ENCODE measurements around the gene GHRH. TPM values are rescaled to one million over a fixed set of nuclear protein-coding genes. Genes with fewer than 3 reads are reported as not detected.

Gene GHRH
- total RNA-seq, 1 donor from 2014 or later = not detected

GRCh38 chr20:37308086-37309050 lies 46.8 kb upstream of the GHRH start:
- TF ChIP-seq POLR2AphosphoS5 (IDR thresholded peaks at IDR 0.05; ENCODE audit: insufficient read depth in 1 of 2, low read depth in 1 of 2) (no peak), POLR2A (IDR thresholded peaks at IDR 0.05) (no peak), CTCF (IDR thresholded peaks at IDR 0.05) (no peak)
- Histone ChIP-seq H3K4me3 (no peak overlapping the region), H3K9me3 (no peaks in the 10 kb centered on the region), H3K36me3 (no peaks in the 10 kb centered on the region), H3K4me1 (peaks cover 36% of the 10 kb centered on the region), H3K27me3 (no peaks in the 10 kb centered on the region), H3K27ac (no peak overlapping the region)
- intact Hi-C loops (cut with DNase I) = no loop called here
- no peak for DNase-seq (ENCODE audit: extremely low spot score in 2 of 2)

GRCh38 chr20:37305839-37306238 lies 44.2 kb upstream of the GHRH start:
- Histone ChIP-seq H3K4me1 (peaks cover 11% of the 10 kb centered on the region), H3K36me3 (peaks cover 0 to 19% of the 10 kb centered on the region in 2 donors), H3K27me3 (no peaks in the 10 kb centered on the region), H3K4me3 (no peak overlapping the region), H3K27ac (peak overlapping the region; percentile 8), H3K9me3 (no peaks in the 10 kb centered on the region)
- intact Hi-C loops (cut with DNase I) = no loop called here
- TF ChIP-seq POLR2AphosphoS5 (IDR thresholded peaks at IDR 0.05; ENCODE audit: insufficient read depth in 1 of 2, low read depth in 1 of 2) = no peak
- no peak for TF ChIP-seq POLR2A (IDR thresholded peaks at IDR 0.05)
- TF ChIP-seq CTCF (IDR thresholded peaks at IDR 0.05) = no peak
- no peak for DNase-seq (ENCODE audit: extremely low spot score in 2 of 2)

- H3K27ac ChIP-seq = no peak overlapping the region
- H3K4me1 ChIP-seq = peaks cover 7% of the 10 kb centered on the region
- TF ChIP-seq POLR2A (IDR thresholded peaks at IDR 0.05) (no peak), POLR2AphosphoS5 (IDR thresholded peaks at IDR 0.05; ENCODE audit: insufficient read depth in 1 of 2, low read depth in 1 of 2) (no peak), CTCF (IDR thresholded peaks at IDR 0.05) (no peak)
- no peak for DNase-seq (ENCODE audit: extremely low spot score in 2 of 2)
- H3K36me3 ChIP-seq = peaks cover 0 to 19% of the 10 kb centered on the region in 2 donors
- intact Hi-C loops (cut with DNase I) = no loop called here
- no peaks in the 10 kb centered on the region for H3K27me3 ChIP-seq
- H3K4me3 ChIP-seq = no peak overlapping the region
- no peaks in the 10 kb centered on the region for H3K9me3 ChIP-seq
These were observed 43.5 kb upstream of the GHRH start for GRCh38 chr20:37305079-37305478.

- DNase-seq (ENCODE audit: extremely low spot score in 2 of 2) = no peak
- TF ChIP-seq POLR2A (IDR thresholded peaks at IDR 0.05) (no peak), POLR2AphosphoS5 (IDR thresholded peaks at IDR 0.05; ENCODE audit: insufficient read depth in 1 of 2, low read depth in 1 of 2) (no peak), CTCF (IDR thresholded peaks at IDR 0.05) (no peak)
- H3K4me1 ChIP-seq = peaks cover 20% of the 10 kb centered on the region
- no peak overlapping the region for H3K27ac ChIP-seq
- no peaks in the 10 kb centered on the region for H3K9me3 ChIP-seq
- H3K27me3 ChIP-seq = no peaks in the 10 kb centered on the region
- H3K4me3 ChIP-seq = no peak overlapping the region
- peaks cover 0 to 19% of the 10 kb centered on the region in 2 donors for H3K36me3 ChIP-seq
- intact Hi-C loops (cut with DNase I) = no loop called here
These were observed 42.0 kb upstream of the GHRH start for GRCh38 chr20:37303637-37304036.

GRCh38 chr20:37302981-37303380 lies 41.4 kb upstream of the GHRH start:
- TF ChIP-seq POLR2AphosphoS5 (IDR thresholded peaks at IDR 0.05; ENCODE audit: insufficient read depth in 1 of 2, low read depth in 1 of 2) (no peak), CTCF (IDR thresholded peaks at IDR 0.05) (no peak), POLR2A (IDR thresholded peaks at IDR 0.05) (no peak)
- intact Hi-C loops (cut with DNase I) = no loop called here
- peaks cover 27% of the 10 kb centered on the region for H3K4me1 ChIP-seq
- H3K27ac ChIP-seq = no peak overlapping the region
- no peak overlapping the region for H3K4me3 ChIP-seq
- peaks cover 0 to 19% of the 10 kb centered on the region in 2 donors for H3K36me3 ChIP-seq
- no peaks in the 10 kb centered on the region for H3K9me3 ChIP-seq
- no peak for DNase-seq (ENCODE audit: extremely low spot score in 2 of 2)
- H3K27me3 ChIP-seq = no peaks in the 10 kb centered on the region

All from vagina (tissue), 2 donors.